ENCODE measurements around the gene PSMC4. TPM values are rescaled to one million over a fixed set of nuclear protein-coding genes. Genes with fewer than 3 reads are reported as not detected.

Gene PSMC4
- total and polyA plus RNA-seq, 2 experiments from 2014 or later, result 85.4 to 94.7 TPM

GRCh38 chr19:39986643-39987042 is 15.7 kb downstream of the PSMC4 start:
- no peaks in the 10 kb centered on the region for H3K27me3 ChIP-seq
- no peak overlapping the region for H2AFZ ChIP-seq
- TF ChIP-seq EZH2phosphoT487 (IDR thresholded peaks at IDR 0.05; ENCODE audit: low read depth, severe bottlenecking, unreplicated experiment) (no peak), EZH2 (IDR thresholded peaks at IDR 0.05; ENCODE audit: borderline replicate concordance) (no peak), CTCF (IDR thresholded peaks at IDR 0.05; ENCODE audit: poor library complexity) (no peak)
- no peaks in the 10 kb centered on the region for H3K36me3 ChIP-seq (replicated peaks; ENCODE audit: insufficient read depth, low read depth)
- peaks cover 66% of the 10 kb centered on the region for H3K79me2 ChIP-seq
- H3K4me2 ChIP-seq, result no peak overlapping the region
- H3K4me3 ChIP-seq, result no peak overlapping the region
- no peak overlapping the region for H3K27ac ChIP-seq
- DNase-seq (ENCODE audit: low spot score), result no peak
- H3K4me1 ChIP-seq (ENCODE audit: insufficient read depth), result no peaks in the 10 kb centered on the region
- no peaks in the 10 kb centered on the region for H3K9me2 ChIP-seq (replicated peaks; ENCODE audit: insufficient read depth)
- H4K20me1 ChIP-seq (ENCODE audit: insufficient read depth, poor library complexity, severe bottlenecking), result no peaks in the 10 kb centered on the region
- H3K9me3 ChIP-seq (ENCODE audit: low read depth), result peaks cover 4% of the 10 kb centered on the region

- Histone ChIP-seq H3K4me1 (ENCODE audit: insufficient read depth) (no peaks in the 10 kb centered on the region), H3K36me3 (replicated peaks; ENCODE audit: insufficient read depth, low read depth) (no peaks in the 10 kb centered on the region), H3K27me3 (no peaks in the 10 kb centered on the region), H2AFZ (no peak overlapping the region), H3K4me2 (no peak overlapping the region), H4K20me1 (ENCODE audit: insufficient read depth, poor library complexity, severe bottlenecking) (no peaks in the 10 kb centered on the region), H3K79me2 (peaks cover 67% of the 10 kb centered on the region), H3K9me2 (replicated peaks; ENCODE audit: insufficient read depth) (no peaks in the 10 kb centered on the region), H3K27ac (no peak overlapping the region), H3K9me3 (ENCODE audit: low read depth) (peaks cover 4% of the 10 kb centered on the region), H3K4me3 (no peak overlapping the region)
- no peak for DNase-seq (ENCODE audit: low spot score)
- TF ChIP-seq CTCF (IDR thresholded peaks at IDR 0.05; ENCODE audit: poor library complexity), result no peak
- TF ChIP-seq EZH2phosphoT487 (IDR thresholded peaks at IDR 0.05; ENCODE audit: low read depth, severe bottlenecking, unreplicated experiment), result no peak
- TF ChIP-seq EZH2 (IDR thresholded peaks at IDR 0.05; ENCODE audit: borderline replicate concordance), result no peak
Observed at GRCh38 chr19:39987167-39987566, 16.2 kb downstream of the PSMC4 start.

- peaks cover 4% of the 10 kb centered on the region for H3K9me3 ChIP-seq (ENCODE audit: low read depth)
- no peak for DNase-seq (ENCODE audit: low spot score)
- H4K20me1 ChIP-seq (ENCODE audit: insufficient read depth, poor library complexity, severe bottlenecking), result no peaks in the 10 kb centered on the region
- no peaks in the 10 kb centered on the region for H3K27me3 ChIP-seq
- no peaks in the 10 kb centered on the region for H3K4me1 ChIP-seq (ENCODE audit: insufficient read depth)
- H3K79me2 ChIP-seq, result peaks cover 68% of the 10 kb centered on the region
- H3K9me2 ChIP-seq (replicated peaks; ENCODE audit: insufficient read depth), result no peaks in the 10 kb centered on the region
- WGBS (ENCODE audit: low lambda C conversion rate, missing lambda C conversion rate), result 100% methylated on average over 1 of the region's 1 CpG
- TF ChIP-seq CTCF (IDR thresholded peaks at IDR 0.05; ENCODE audit: poor library complexity) (no peak), EZH2phosphoT487 (IDR thresholded peaks at IDR 0.05; ENCODE audit: low read depth, severe bottlenecking, unreplicated experiment) (no peak), EZH2 (IDR thresholded peaks at IDR 0.05; ENCODE audit: borderline replicate concordance) (no peak)
- H3K36me3 ChIP-seq (replicated peaks; ENCODE audit: insufficient read depth, low read depth), result no peaks in the 10 kb centered on the region
- no peak overlapping the region for H3K4me3 ChIP-seq
- H3K4me2 ChIP-seq, result no peak overlapping the region
- no peak overlapping the region for H2AFZ ChIP-seq
- no peak overlapping the region for H3K27ac ChIP-seq
Observed at GRCh38 chr19:39987596-39987995, 16.6 kb downstream of the PSMC4 start.

- DNase-seq (ENCODE audit: low spot score), result no peak
- Histone ChIP-seq H3K27me3 (no peaks in the 10 kb centered on the region), H2AFZ (no peak overlapping the region), H4K20me1 (ENCODE audit: insufficient read depth, poor library complexity, severe bottlenecking) (no peaks in the 10 kb centered on the region), H3K4me3 (no peak overlapping the region), H3K4me1 (ENCODE audit: insufficient read depth) (peaks cover 8% of the 10 kb centered on the region), H3K27ac (no peak overlapping the region), H3K79me2 (peaks cover 58% of the 10 kb centered on the region), H3K4me2 (no peak overlapping the region), H3K9me2 (replicated peaks; ENCODE audit: insufficient read depth) (no peaks in the 10 kb centered on the region), H3K9me3 (ENCODE audit: low read depth) (no peaks in the 10 kb centered on the region), H3K36me3 (replicated peaks; ENCODE audit: insufficient read depth, low read depth) (no peaks in the 10 kb centered on the region)
- WGBS (ENCODE audit: low lambda C conversion rate, missing lambda C conversion rate), result 90% methylated on average over 1 of the region's 1 CpG
- TF ChIP-seq EZH2 (IDR thresholded peaks at IDR 0.05; ENCODE audit: borderline replicate concordance), result no peak
Observed at GRCh38 chr19:39993605-39994004, 22.6 kb downstream of the PSMC4 start.

All from hepatocyte (in vitro differentiated cells).